Measurements from ENCODE around the gene SOX8.

Gene SOX8

DNA sequence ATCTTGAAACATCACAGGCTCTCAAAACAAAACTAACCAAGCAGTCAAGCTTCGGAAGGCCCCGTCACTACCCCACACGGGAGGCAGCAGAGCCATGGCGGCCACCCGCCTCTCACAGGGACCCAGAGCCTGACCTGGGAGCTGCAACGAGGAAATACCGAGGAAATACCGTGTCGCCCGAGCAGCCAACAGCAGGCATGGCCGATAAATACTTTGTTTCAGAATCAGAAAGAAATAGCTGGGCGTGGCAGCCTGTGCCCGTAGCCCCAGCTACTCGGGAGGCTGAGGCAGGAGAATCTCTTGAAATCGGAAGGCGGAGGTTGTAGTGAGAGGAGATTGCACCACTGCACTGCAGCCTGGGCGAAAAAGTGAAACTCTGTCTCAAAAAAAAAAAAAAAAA, 17.7 kb upstream of the SOX8 start:
- TF ChIP-seq TAF1 (IDR thresholded peaks at IDR 0.05; ENCODE audit: low read depth) (no peak), RAD21 (IDR thresholded peaks at IDR 0.05; ENCODE audit: low read depth) (no peak), NFIC (IDR thresholded peaks at IDR 0.05) (no peak), FOXM1 (IDR thresholded peaks at IDR 0.05; ENCODE audit: borderline replicate concordance, low read depth) (no peak), TCF12 (IDR thresholded peaks at IDR 0.05; ENCODE audit: low read depth) (no peak), ZBTB7A (IDR thresholded peaks at IDR 0.05; ENCODE audit: low read depth) (no peak), YY1 (IDR thresholded peaks at IDR 0.05; ENCODE audit: low read depth) (no peak), EP300 (IDR thresholded peaks at IDR 0.05; ENCODE audit: borderline replicate concordance) (no peak), TEAD4 (IDR thresholded peaks at IDR 0.05) (no peak), CEBPB (IDR thresholded peaks at IDR 0.05) (no peak), EGR1 (IDR thresholded peaks at IDR 0.05) (no peak), CREB1 (IDR thresholded peaks at IDR 0.05; ENCODE audit: low read depth) (no peak)
- TF ChIP-seq, protein P1, sequence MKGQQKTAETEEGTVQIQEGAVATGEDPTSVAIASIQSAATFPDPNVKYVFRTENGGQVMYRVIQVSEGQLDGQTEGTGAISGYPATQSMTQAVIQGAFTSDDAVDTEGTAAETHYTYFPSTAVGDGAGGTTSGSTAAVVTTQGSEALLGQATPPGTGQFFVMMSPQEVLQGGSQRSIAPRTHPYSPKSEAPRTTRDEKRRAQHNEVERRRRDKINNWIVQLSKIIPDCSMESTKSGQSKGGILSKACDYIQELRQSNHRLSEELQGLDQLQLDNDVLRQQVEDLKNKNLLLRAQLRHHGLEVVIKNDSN (IDR thresholded peaks at IDR 0.05) = no peak
- TF ChIP-seq, protein P2, sequence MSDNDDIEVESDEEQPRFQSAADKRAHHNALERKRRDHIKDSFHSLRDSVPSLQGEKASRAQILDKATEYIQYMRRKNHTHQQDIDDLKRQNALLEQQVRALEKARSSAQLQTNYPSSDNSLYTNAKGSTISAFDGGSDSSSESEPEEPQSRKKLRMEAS (IDR thresholded peaks at IDR 0.05) = no peak
- TF ChIP-seq, protein P3, sequence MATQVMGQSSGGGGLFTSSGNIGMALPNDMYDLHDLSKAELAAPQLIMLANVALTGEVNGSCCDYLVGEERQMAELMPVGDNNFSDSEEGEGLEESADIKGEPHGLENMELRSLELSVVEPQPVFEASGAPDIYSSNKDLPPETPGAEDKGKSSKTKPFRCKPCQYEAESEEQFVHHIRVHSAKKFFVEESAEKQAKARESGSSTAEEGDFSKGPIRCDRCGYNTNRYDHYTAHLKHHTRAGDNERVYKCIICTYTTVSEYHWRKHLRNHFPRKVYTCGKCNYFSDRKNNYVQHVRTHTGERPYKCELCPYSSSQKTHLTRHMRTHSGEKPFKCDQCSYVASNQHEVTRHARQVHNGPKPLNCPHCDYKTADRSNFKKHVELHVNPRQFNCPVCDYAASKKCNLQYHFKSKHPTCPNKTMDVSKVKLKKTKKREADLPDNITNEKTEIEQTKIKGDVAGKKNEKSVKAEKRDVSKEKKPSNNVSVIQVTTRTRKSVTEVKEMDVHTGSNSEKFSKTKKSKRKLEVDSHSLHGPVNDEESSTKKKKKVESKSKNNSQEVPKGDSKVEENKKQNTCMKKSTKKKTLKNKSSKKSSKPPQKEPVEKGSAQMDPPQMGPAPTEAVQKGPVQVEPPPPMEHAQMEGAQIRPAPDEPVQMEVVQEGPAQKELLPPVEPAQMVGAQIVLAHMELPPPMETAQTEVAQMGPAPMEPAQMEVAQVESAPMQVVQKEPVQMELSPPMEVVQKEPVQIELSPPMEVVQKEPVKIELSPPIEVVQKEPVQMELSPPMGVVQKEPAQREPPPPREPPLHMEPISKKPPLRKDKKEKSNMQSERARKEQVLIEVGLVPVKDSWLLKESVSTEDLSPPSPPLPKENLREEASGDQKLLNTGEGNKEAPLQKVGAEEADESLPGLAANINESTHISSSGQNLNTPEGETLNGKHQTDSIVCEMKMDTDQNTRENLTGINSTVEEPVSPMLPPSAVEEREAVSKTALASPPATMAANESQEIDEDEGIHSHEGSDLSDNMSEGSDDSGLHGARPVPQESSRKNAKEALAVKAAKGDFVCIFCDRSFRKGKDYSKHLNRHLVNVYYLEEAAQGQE (IDR thresholded peaks at IDR 0.05; ENCODE audit: low read depth) = no peak

DNA sequence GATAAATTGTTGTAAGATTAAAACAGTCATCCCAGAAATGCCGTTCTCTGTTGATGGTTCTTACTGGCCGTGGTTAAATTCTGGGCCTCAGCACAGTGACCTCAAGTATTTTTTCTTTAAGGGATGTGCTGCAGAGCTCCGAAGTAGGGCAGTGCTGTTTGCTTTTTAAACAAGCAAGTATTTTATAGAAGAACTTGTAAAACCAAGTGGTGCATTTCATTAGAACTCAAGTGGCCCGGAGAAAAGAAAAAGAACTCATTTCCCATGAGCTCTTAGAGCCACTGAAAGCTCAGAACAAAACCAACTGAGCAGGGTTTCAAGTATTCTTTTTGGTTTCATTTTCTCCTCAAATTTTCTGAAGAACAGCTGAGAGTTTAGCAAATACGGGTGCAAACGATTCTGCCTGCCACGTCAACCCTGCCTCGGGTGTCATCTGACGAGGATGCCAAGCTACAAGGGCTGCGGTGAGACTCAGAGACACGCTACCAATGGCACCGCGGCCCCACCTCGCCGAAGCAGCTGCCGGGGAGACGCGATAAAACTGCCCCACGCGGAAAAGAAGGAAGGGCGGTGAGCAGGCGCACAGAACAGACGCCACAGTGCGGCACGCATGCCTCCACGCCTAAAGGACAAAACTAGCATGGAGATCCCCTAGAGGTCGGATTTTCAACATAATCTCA, 17.1 kb upstream of the SOX8 start:
- TF ChIP-seq TEAD4 (IDR thresholded peaks at IDR 0.05) = no peak
- no peak for TF ChIP-seq RAD21 (IDR thresholded peaks at IDR 0.05; ENCODE audit: low read depth)
- TF ChIP-seq EGR1 (IDR thresholded peaks at IDR 0.05) = no peak
- TF ChIP-seq YY1 (IDR thresholded peaks at IDR 0.05; ENCODE audit: low read depth) = no peak
- TF ChIP-seq FOXM1 (IDR thresholded peaks at IDR 0.05; ENCODE audit: borderline replicate concordance, low read depth) = no peak

DNA sequence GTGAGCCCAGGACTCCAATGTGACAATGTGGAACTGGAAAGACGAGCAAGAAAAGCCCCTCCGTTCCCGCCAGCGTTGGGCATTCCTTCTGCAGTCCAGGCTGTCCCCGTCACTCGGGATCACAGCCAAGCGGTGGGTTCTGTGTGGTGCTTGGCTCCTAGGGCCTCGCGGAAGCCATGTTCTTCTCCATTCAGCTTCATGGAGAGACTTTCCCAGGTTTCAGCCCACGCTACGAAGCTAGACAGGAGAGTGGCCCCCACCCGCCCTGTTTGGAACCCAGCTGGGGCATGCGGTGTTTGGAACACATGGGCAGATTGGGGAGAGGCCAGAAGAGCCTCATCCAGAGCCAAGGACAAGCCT, 16.6 kb upstream of the SOX8 start:
- TF ChIP-seq, protein P3 (IDR thresholded peaks at IDR 0.05; ENCODE audit: low read depth) = no peak
- TF ChIP-seq TEAD4 (IDR thresholded peaks at IDR 0.05) = no peak
- TF ChIP-seq TCF12 (IDR thresholded peaks at IDR 0.05; ENCODE audit: low read depth) = no peak
- no peak for TF ChIP-seq NFIC (IDR thresholded peaks at IDR 0.05)
- TF ChIP-seq RAD21 (IDR thresholded peaks at IDR 0.05; ENCODE audit: low read depth) = no peak
- TF ChIP-seq, protein P1 (IDR thresholded peaks at IDR 0.05) = no peak
- no peak for TF ChIP-seq CREB1 (IDR thresholded peaks at IDR 0.05; ENCODE audit: low read depth)
- TF ChIP-seq TAF1 (IDR thresholded peaks at IDR 0.05; ENCODE audit: low read depth) = no peak

DNA sequence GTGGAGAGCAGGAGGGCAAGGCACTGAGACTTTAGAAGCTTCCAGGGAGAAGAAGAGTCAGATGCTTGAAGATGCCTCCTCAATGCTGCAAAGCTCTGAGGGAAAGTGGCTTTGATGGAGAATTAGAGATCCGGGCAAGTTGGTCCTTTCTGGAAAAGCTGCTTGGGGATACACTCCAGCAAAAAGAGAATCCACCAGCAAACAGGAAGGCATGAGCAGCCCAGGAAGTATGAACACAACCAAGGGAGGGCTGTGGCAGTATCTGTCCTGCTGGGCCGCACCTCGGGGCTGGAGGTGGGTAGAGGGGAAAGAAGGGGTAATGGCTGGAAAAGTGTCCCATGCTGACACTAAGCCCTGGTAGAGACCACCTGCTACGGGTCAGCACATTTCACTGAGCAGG, 16.1 kb upstream of the SOX8 start:
- no peak for TF ChIP-seq CREB1 (IDR thresholded peaks at IDR 0.05; ENCODE audit: low read depth)
- TF ChIP-seq, protein P1 (IDR thresholded peaks at IDR 0.05) = no peak
- no peak for TF ChIP-seq EGR1 (IDR thresholded peaks at IDR 0.05)
- no peak for TF ChIP-seq EP300 (IDR thresholded peaks at IDR 0.05; ENCODE audit: borderline replicate concordance)

DNA sequence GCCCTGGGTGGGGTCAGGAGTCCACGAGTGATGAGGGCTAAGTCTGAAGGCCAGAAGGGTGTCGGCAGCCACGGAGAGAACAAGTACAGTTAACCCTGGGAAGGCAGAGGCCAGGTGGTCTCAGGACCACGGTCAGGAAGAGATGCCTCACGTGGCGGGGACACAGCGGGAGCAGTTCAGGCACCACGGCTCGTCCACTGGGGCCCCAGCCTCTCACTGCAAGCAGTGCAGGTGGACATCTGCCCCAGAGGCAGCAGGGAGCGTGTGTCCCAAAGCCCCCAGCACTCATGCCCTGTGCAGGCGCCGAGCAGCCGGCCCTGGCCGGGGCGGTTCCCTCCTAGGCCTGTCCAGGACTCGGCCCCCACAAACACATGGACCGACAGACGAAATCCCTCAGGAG, 15.5 kb upstream of the SOX8 start:
- TF ChIP-seq TEAD4 (IDR thresholded peaks at IDR 0.05) (no peak), FOXM1 (IDR thresholded peaks at IDR 0.05; ENCODE audit: borderline replicate concordance, low read depth) (no peak), CEBPB (IDR thresholded peaks at IDR 0.05) (no peak), EGR1 (IDR thresholded peaks at IDR 0.05) (no peak), TCF12 (IDR thresholded peaks at IDR 0.05; ENCODE audit: low read depth) (no peak), ZBTB7A (IDR thresholded peaks at IDR 0.05; ENCODE audit: low read depth) (no peak), RAD21 (IDR thresholded peaks at IDR 0.05; ENCODE audit: low read depth) (no peak), YY1 (IDR thresholded peaks at IDR 0.05; ENCODE audit: low read depth) (no peak), EP300 (IDR thresholded peaks at IDR 0.05; ENCODE audit: borderline replicate concordance) (no peak)
- TF ChIP-seq, protein P3 (IDR thresholded peaks at IDR 0.05; ENCODE audit: low read depth) = no peak

All from Ishikawa (cell line).